Skin of body (tissue), 2 donors: Measurements from ENCODE around the gene APOC3. TPM values are rescaled to one million over a fixed set of nuclear protein-coding genes. Genes with fewer than 3 reads are reported as not detected.
A peak's percentile ranks its signal among the peaks of the same experiment; 100 is the strongest.
"Not testable (repeated sequence)": the region's sequence is repeated elsewhere in the genome, so short reads cannot be mapped to it uniquely, and the experiment has no call there.

Experiments
- DNase-seq: peaks from one replicate; lab custom pipeline; 2025; lab: John Stamatoyannopoulos, UW
- total RNA-seq: library from RNA; depleted of rRNA; stranded (reverse); fragments of >200 nt; gene quantifications from one replicate; pipeline ENCODE4 v1.2.3, GENCODE V29; 2014

The APOC3 gene
- total RNA-seq, 1 donor from 2014 or later, result not detected

DNA sequence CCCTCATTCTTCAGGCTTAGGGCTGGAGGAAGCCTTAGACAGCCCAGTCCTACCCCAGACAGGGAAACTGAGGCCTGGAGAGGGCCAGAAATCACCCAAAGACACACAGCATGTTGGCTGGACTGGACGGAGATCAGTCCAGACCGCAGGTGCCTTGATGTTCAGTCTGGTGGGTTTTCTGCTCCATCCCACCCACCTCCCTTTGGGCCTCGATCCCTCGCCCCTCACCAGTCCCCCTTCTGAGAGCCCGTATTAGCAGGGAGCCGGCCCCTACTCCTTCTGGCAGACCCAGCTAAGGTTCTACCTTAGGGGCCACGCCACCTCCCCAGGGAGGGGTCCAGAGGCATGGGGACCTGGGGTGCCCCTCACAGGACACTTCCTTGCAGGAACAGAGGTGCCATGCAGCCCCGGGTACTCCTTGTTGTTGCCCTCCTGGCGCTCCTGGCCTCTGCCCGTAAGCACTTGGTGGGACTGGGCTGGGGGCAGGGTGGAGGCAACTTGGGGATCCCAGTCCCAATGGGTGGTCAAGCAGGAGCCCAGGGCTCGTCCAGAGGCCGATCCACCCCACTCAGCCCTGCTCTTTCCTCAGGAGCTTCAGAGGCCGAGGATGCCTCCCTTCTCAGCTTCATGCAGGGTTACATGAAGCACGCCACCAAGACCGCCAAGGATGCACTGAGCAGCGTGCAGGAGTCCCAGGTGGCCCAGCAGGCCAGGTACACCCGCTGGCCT, 641 bp downstream of the APOC3 start:
- DNase-seq, result no peak

DNA sequence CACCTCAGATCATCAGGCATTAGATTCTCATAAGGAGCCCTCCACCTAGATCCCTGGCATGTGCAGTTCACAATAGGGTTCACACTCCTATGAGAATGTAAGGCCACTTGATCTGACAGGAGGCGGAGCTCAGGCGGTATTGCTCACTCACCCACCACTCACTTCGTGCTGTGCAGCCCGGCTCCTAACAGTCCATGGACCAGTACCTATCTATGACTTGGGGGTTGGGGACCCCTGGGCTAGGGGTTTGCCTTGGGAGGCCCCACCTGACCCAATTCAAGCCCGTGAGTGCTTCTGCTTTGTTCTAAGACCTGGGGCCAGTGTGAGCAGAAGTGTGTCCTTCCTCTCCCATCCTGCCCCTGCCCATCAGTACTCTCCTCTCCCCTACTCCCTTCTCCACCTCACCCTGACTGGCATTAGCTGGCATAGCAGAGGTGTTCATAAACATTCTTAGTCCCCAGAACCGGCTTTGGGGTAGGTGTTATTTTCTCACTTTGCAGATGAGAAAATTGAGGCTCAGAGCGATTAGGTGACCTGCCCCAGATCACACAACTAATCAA, 2.2 kb downstream of the APOC3 start:
- DNase-seq, result no peak

DNA sequence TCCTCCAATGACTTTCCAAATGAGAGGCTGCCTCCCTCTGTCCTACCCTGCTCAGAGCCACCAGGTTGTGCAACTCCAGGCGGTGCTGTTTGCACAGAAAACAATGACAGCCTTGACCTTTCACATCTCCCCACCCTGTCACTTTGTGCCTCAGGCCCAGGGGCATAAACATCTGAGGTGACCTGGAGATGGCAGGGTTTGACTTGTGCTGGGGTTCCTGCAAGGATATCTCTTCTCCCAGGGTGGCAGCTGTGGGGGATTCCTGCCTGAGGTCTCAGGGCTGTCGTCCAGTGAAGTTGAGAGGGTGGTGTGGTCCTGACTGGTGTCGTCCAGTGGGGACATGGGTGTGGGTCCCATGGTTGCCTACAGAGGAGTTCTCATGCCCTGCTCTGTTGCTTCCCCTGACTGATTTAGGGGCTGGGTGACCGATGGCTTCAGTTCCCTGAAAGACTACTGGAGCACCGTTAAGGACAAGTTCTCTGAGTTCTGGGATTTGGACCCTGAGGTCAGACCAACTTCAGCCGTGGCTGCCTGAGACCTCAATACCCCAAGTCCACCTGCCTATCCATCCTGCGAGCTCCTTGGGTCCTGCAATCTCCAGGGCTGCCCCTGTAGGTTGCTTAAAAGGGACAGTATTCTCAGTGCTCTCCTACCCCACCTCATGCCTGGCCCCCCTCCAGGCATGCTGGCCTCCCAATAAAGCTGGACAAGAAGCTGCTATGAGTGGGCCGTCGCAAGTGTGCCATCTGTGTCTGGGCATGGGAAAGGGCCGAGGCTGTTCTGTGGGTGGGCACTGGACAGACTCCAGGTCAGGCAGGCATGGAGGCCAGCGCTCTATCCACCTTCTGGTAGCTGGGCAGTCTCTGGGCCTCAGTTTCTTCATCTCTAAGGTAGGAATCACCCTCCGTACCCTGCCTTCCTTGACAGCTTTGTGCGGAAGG, 2.9 kb downstream of the APOC3 start:
- DNase-seq, result no peak

DNA sequence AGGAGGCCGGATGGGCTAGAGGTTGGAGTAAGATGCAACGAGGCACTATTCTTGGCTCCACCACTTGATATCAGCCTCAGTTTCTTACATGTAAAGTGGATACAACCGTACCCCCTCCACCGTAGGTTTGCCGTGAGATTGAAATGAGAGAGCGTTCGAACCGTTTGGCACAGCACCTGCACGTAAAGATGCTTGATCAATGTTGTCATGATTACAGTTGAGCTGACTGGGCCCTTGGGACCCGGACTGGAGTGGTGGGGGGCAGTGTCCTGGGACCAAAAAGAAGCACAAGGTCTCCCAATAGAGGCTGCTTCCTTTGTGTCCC, 3.7 kb downstream of the APOC3 start:
- no peak for DNase-seq

DNA sequence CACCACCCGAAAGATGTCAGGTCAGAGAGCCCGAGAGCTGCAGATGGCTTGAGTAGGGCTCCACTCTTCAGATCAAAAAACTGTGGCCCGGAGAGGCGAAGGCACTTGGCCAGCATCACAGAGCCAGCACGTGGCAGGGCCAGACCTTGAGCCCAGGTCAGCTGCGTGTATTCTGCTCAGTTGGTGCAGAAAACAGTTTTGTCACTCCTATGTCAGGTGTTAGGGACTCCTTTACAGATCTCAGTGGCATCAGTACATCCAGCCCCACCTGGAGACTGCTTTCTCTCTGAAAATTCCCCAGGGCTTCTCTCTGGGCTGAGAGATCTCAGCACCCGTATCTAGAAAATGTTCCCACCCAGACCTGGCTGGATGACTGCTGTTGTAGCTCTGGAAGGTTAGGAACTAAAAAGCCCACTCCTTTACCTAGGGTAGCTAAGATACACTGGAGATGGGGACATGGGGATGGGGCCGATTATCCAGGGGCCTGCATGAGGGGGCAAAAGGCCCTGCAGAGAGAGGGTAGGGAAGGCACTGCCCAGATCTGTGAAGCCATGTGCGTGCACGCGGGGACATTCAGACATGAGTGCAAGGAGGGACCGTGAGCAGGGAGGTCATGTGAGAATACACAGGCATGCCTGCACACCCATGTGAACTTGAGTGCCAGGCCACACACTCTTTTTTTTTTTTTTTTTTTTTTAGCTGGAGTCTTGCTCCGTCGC, 4.3 kb downstream of the APOC3 start:
- DNase-seq, result no peak

DNA sequence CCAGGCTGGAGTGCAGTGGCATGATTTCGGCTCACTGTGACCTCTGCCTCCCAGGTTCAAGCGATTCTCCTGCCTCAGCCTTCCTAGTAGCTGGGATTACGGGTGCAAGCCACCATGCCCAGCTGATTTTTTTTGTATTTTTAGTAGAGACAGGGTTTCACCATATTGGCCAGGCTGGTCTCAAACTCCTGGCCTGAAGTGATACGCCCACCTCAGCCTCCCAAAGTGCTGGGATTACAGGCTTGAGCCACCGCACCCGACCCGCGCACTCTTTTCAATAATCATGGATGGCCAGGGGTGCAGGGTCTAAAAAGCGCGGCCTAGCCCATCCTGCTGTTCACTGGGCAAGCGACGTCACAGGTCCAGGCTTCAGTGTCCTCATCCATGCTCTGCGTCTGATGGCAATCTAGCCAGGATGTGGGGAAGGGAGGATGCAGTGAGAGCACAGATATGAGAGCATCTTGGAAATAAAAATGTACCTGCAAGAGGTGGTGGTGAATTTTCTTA, 4.9 kb downstream of the APOC3 start:
- not testable (repeated sequence) for DNase-seq

DNA sequence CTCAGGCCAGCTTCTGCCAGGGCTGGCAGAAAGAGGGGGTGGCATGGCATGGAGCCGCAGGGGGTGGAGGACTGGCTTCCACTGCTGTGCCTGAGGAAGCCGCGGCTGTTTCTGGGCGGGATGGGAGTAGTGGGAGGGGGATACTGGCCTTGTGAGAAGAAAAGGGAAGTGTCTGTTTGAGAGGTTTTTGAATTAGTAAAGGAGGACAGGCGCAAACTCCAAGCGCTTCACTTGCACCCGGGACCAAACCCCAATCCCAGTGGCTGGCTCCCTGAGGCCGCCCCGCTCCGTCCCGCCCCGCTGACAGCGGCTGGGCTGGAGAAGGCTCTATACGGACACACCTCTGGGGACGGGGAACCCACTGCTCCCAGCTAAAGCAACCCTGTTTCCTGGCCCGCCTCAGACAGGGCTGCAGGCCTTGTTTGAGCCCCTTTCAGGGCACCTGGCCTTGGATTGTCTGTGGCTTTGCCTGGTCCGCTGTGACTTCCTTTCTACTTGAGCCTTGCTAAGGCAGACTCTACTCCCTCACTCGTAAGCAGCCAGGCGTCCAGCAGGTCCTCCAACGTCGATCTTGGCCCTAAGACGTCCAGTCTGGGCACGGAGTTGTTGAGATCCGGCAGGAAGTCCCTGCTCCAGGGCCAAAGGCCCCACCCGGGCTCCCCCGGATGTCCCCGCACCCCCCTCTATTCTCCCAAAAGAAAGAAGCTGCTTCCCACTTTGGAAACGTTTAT, 5.5 kb downstream of the APOC3 start:
- no peak for DNase-seq

DNA sequence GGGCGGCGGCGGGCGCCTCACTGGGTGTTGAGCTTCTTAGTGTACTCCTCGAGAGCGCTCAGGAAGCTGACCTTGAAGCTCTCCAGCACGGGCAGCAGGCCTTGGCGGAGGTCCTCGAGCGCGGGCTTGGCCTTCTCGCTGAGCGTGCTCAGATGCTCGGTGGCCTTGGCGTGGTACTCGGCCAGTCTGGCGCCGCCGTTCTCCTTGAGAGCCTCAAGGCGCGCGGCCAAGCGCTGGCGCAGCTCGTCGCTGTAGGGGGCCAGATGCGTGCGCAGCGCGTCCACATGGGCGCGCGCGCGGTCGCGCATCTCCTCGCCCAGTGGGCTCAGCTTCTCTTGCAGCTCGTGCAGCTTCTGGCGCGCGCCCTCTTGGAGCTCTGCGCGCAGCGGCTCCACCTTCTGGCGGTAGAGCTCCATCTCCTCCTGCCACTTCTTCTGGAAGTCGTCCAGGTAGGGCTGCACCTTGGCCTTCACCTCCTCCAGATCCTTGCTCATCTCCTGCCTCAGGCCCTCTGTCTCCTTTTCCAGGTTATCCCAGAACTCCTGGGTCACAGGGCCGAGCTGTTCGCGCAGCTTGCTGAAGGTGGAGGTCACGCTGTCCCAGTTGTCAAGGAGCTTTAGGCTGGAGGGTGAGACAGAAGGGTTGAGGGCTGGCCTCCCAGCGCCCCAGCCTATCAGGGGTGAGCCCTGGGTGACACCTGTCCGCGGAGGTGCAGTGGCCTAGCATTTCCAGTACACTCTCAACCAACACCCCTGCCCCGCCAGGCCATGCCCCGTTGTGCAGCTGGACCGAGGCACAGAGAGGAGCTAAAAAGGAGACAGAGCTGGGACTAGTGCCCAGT, 6.3 kb downstream of the APOC3 start:
- peak; percentile 74 for DNase-seq

DNA sequence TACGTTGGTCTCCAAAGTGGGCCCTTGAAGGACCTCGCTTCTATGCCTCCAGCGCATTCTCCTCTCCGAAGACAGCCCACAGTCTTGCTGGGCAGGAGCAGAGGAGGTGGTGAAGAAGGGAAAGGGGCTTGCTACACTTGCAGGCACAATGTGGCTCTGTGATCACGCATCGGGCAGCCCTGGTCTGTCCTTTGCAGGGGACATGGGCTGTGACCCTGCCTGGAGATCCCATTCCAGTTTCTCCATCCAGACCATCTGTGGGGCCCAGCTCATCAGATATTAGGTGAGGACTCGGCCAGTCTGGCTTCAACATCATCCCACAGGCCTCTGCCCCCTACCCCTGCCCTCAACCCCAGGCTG, 6.9 kb downstream of the APOC3 start:
- no peak for DNase-seq

DNA sequence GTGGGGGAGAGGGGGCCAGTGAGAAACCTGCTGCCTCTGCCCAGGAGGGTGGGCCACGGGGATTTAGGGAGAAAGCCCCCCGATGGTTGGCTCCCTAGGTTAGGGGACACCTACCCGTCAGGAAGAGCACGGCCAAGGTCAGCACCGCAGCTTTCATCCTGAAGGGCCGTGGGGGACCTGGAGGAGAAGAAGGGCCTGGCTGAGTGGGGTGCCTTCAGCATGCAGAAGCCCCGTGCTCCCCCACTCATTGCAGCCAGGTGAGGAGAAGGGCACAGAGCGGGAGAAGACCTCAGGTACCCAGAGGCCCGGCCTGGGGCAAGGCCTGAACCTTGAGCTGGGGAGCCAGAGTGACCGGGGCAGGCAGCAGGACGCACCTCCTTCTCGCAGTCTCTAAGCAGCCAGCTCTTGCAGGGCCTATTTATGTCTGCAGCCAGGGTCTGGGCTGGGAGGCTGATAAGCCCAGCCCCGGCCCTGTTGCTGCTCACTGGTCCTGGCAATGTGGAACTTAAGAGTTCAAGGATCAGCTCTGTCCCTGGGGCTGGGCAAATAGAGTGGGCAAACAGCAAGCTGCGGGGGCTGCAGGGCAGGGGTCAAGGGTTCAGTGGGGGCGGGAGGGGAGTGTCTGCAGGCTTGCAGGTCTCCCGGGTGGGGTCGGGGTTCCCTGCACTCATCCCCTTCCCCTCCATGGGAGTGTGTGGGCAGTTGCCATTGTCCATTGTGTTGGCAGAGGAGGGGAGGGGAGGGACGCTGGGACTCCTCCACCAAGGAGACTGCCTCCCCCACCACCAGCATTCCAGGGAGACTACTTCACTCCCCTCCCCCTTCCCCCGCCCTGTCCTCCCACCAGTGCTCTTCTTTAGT, 7.8 kb downstream of the APOC3 start, which contains the start of gene APOA1:
TSS of gene APOA1 (minus strand) at position 392 of the 861 bp plus-strand sequence. CDS start at position 157, 235 bp downstream.
- DNase-seq, result no peak

DNA sequence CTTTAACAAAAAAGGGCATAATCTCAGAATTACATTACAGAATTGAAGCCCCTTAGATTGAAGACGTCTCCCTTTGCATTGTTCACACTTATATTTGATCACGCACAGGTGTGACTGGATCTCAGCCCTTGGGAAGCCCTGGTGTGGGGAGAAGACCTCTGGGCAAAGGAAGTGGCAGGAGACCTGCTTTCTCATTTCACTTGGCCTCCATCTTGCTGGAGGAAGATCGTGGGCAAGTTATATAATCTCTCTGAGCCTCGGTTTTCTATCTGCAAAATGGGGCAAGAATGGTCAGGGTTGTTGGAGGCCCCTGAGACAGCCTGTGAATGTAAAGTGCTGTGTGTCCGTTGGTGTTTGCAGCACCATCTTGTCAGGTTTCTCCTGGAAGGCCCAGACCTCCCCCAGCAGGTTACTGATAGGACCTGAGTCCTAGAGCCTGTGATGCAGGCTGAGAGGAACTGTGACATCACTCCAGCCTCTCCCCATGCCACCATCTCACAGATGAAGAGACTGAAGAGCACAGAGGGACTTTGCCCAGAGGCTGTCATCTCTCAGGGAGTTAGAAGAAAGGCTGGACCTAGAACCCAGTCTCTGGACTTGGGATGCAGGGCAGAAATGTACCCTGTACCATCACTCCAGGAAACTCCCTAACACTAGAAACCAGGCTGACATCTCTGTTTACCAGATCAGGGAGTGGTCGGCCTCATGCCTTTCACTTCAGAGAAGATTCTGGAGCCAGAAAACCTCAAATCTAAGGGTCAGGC, 8.8 kb downstream of the APOC3 start:
- no peak for DNase-seq

DNA sequence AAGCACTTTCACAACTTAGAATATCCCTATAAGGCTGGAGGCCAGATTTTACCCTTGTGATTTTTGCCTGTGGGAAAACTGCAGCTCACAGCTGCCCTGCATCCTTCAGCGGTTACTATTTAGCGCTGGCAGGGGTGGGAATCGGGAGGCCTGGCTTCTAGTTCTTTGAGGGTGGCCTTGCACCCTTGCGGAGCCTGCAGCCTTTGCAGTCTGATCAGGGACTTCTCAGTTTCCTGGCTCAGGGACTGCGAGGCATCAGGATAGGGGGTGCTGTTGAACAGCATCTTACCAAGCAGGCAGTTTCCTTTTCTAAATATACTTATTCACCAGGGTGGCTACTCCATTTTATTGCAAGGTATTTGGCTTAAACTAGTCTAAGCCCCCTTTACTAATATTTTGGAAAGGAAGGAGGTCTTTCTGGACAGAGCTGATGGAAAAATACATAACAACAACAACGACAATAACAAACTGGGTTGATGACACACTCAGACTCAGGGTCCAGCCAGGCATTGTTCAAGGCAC, 10.6 kb downstream of the APOC3 start:
- DNase-seq, result no peak

DNA sequence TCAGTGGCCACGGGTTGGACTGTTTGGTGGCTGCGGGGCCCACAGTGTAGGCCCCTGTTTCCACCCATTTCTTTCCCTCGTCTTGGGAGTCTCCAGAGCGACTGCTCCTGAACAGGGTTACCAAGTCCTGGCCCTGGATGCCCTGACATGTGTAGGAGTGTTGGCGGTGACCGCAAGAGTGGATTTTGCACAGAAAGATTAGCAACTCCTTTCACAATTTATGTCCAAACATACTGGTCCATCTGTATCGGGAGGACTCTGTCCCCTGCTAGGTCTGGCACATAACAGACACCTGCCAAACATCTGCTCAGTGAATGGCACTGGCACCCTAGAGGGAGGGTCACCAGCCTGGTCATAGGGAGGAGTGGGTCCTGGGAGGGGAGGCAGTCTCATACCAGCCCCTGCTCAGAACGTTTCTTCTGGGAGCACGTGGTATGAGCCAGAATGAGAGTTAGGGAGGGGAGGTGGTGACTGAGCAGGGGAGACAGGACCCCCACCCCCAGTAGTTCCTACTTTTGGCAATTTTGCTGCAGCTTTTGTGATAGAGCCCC, 11.1 kb downstream of the APOC3 start:
- no peak for DNase-seq

DNA sequence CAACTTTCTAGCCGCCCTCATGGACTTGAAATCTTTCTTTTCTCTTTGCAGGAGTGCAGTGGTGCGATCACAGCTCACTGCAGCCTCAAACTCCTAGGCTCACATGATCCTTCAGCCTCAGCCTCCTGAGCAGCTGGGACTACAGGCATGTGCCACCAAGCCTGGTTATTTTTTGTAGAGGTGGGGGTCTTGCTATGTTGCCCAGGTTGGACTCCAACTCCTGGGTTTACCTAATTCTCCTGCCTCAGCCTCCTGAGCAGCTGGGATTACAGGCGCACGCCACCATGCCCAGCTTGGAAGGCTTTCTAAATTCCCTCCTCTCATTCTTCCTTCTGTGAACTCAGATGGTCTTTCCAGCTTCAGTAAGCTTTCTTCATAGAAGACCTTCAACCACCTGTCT, 12.4 kb downstream of the APOC3 start:
- DNase-seq, result no peak

DNA sequence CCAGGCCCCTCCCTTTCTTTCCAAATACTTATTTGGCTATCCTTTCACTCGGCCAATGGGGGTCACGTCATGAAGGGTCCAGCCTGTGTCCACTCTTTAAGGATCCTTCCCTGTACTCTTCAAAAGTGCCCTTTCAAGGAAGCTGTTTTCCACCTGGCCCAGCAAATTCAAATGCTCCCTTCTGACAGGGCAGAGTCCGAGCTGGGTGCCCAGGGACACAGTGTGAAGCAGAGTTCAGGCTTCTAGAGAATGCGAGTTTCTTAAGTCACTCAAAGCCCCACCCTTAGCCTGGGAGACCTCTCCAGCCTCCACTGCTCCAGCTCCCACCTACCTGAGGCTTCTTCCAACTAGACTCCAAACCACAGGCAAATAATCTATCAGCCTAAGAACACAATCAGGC, 13.2 kb downstream of the APOC3 start:
- DNase-seq, result no peak

DNA sequence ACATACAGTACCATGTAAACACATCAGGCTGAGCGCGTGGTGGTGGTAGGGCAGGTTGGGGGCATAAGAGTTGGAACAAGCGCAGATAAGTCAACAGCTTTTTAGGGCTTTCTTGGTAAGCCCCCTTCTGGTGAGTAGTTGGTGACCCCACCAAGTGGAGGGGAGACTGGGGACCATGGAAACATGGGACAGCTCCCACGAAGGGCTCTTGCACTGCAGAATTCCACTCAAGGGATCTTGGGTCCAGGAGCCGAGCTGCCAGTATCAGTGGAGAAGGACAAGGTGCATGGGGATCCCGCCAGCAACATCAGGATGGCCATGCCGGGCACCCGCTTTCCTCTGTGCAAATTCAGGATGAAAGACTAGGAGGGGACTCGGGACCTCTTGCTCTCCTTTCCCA, 14.0 kb downstream of the APOC3 start:
- no peak for DNase-seq

DNA sequence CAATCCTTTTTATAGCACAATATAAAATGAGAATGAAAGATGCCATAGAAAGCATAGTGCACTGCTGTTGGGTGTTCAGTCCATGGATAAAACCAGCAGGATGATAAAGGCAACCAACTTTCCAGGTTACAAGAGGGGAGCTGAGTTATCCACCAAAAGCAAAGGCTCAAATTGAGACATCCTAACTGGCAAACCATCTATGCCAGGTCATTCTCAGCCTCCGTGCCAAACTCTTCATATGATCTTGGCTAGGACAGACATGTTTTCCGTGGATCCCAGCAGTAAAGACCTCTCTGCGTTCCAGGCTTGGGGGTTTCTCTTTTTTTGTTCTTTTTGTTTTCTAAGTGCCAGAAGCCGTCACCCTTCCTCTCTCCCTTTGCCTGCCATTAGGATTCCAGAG, 15.0 kb downstream of the APOC3 start:
- DNase-seq, result no peak

DNA sequence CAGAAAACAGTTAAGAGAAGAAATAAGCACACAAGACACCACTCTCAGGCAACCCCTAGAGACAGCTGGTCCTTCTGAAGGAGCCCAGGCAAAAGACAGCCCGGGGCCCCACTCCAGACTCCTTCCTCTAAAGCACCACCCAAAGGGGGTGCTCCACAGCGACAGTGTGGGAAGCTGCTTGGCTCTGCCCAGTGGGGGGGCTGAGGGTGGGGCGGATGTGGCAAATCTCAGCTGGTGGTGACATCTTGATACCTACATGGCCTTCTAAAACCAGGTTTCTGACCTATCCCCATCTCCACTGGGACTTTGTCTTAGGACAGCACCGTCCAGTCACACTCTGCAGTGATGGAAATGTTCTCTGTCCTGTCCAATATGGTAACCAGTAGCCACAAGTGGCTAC, 17.9 kb downstream of the APOC3 start:
- DNase-seq, result no peak
